GM19351 (cell line): ENCODE data around the gene PREB.
"Not testable (repeated sequence)": the region's sequence is repeated elsewhere in the genome, so short reads cannot be mapped to it uniquely, and the experiment has no call there.

ENCODE experiments used
- ATAC-seq: cut with Tn5 transposase; IDR thresholded peaks from one replicate; pipeline ENCODE4 v1.9.1; 2021; ENCODE audit warnings: mild to moderate bottlenecking, moderate library complexity; ENCODE audit not compliant: unreplicated experiment

PREB gene

DNA sequence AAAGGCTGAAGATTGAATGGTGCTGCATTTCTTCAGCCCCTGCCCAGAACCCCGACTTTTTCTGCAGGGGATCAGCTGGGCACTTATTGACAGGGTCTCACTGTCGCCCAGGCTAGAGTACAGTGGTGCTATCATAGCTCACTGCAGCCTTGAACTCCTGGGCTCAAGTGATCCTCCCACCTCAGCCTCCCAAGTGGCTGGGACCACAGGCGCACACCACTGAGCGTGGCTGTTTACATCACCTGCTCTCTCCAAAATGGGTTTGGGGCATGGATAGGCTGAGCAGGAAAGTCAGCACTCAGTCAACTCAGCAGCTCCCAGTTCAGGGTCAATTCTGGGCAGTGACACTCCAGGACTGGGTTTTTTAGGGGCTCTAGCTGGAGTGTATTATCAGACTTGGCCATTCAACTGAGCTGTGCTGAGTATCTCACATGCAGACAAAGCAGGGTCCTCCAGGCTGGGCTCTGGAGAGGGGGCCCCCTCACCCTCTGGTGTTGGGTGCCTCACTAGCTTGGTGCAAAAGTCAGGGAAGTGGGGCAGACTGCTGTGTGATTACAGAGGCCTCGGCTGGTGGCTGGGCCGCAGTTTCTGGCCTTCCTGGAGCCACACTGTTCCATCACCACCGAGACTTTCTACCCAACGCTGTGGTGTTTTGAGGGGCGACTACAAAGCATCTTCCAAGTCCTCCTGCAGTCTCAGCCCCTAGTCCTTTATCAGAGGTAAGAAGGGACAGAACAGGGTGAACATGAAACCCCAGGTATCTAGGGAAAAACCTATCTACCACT, 6.4 kb downstream of the PREB start:
- ATAC-seq = no peak

DNA sequence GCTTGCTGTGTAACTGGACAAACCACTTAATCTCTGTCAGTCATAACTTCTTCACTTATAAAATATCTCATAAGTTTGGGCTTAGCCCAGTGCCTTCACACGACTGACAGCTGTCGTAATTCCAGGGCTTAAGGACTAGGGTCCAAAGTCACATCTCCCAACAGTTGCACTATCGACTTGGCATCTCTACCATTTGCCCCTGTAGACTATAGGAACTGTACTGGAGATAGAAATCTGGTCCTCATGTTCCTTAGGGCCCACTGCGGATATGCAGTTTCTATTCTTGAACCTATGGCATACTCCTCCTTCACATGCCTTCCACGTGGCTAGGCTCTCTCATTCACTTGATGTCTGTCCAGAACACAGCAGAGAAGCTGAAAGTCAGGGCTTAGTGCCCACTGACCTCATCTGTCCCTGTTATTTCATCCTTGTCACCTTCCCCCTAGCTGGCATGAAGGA, 8.2 kb downstream of the PREB start:
- ATAC-seq = no peak

DNA sequence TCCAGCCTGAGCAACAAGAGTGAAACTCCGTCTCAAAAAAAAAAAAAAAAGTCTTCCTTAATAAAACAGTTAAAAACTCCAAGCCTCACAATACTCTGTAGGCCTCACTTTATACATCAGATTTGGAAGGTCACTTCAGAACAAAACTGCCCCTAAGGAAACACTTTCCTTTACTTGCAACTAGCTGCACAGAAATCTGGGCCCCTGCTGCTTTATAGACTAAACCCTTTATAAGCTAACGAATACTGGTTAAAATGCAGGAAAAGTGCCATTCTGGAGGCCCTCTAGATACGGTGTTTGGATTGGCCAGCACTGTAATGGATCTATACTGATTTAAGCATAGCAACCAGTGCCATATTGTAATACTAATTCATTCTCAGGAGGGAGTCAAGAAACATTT, 9.3 kb downstream of the PREB start:
- no peak for ATAC-seq

DNA sequence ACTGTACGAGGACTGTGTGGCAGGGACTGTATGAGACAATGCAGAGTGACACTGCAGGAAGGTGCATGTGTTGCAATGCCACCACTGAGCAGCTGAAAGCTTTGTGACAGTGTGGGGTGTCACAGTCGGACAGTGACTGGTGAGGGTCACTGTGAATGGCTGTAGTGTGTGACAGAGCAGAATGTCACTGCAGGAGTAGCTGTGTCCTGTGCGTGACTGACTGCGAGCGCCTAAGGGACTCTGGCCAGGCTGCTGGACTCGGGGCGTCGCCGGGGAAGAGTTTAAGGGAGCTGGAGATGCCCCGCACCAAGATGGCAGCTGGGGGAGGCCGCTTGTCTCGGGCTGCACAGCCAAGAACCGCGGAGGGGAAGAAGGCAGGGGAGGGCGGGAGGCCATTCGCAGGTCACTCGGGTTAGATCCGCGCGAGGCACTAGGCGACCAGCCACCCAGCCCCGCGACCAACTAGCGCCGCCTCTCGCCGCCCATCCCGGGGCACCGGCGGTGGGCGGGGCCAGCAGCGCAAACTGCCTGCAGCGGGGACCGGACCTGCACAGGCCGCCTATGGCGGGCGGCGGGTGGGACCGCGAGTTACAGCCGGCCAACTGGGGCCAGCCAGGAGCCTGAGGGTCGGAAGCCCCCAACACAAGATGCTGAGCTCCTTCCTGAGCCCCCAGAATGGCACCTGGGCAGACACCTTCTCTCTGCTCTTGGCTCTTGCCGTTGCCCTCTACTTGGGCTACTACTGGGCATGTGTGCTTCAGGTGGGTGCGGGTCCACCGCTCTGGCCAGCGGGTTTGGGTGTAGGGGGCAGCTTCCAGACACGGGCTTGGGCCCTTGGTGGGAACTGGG, 10.9 kb downstream of the PREB start, which contains the start of gene ABHD1:
TSS of gene ABHD1 (plus strand) at position 514 of the 849 bp plus-strand sequence. CDS start at position 648, 134 bp downstream.
- no peak for ATAC-seq

DNA sequence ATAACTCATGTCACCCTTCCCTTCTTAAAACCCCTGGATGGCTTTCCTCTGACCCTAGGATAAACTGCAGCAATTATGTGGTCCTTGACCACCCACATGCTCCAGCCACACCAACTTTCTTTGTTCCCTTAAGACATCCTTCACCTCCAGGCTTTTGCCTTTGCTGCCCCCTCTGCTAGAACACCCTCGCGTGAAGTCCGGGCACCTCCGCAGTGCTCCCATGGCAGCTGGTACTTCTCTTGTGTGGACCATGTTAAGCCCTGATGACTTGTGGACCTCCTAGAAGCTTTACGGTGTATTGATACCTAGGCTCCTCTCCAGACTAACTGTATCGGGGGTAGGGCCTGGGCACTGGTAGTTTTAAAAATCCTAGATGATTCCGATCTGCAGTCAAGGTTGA, 11.6 kb downstream of the PREB start:
- ATAC-seq = no peak

DNA sequence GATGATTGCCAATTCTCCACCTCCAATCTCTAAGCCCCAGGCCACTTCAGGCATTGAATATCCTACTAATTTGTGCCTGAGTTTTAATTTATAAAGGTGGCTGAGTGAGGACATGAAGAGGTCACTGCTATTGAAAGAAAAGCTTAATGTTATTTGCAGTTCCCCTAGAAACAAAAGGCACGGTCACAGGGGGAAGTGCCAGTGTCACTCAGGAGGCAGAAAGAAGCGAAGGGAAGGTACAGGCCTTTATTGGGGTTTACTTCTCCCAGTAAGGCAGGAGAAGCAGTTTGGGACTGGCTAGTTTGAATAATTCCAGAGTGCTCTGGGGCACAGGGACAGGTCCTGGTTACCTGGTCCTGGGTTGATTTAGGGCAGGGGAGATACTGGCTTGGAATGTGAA, 12.5 kb downstream of the PREB start:
- ATAC-seq = no peak

DNA sequence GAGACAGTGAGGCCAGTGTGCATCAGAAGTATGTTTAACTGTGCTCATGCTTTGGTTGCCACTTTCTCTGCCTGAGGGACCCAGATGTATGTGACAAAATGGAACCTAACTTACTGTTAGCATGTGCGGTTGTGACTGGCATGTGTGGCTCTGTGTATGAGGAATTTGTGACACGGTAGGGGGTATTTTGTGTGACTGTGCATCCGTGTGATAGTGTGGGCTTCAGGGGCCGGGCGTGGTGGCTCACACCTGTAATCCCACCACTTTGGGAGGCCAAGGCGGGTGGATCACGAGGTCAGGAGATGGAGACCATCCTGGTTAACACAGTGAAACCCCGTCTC, 15.1 kb downstream of the PREB start:
- ATAC-seq = not testable (repeated sequence)

DNA sequence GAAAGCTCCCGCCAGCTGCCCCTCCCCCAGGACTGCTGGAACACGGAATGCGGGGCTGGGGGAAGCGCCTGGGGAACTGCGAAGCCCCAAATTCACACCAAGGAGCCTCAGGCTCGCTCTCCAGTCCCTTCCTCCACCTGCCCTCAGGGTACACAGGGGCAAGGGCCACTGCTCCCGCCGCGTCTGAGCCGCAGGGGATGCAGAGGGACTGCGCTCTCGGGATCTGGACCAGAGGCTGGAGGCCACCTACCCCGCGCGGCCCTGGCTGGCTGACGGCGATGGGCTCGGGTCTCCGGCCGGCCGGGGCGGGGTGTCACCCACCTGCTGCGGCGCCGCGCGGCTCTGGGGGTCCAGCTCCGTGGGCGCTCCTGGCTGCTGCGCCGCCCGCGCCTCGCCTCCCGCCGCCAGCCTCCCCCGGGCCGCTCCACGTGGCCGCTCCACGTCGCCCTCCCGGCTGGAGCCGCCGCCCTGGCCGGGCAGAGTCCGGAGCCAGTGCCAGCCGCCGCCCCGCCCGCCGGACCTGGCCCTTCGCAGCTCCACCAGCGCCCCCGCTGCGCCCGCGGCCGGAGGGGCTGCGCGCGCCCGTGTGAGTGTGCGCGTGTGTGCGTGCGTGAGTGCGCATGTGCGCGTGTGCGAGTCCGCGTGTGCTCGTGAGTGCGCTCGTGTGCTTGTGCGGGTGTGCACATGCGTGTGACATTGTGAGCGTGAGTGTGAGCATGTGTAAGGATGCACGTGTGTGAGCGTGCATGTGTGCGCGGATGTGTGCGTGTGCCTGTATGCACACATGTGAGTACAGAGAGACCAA, 15.7 kb downstream of the PREB start, which contains the start of gene CGREF1:
TSS of gene CGREF1 (minus strand) at position 604 of the 805 bp plus-strand sequence. CDS start 14,762 bp downstream, outside the sequence.
- no peak for ATAC-seq

DNA sequence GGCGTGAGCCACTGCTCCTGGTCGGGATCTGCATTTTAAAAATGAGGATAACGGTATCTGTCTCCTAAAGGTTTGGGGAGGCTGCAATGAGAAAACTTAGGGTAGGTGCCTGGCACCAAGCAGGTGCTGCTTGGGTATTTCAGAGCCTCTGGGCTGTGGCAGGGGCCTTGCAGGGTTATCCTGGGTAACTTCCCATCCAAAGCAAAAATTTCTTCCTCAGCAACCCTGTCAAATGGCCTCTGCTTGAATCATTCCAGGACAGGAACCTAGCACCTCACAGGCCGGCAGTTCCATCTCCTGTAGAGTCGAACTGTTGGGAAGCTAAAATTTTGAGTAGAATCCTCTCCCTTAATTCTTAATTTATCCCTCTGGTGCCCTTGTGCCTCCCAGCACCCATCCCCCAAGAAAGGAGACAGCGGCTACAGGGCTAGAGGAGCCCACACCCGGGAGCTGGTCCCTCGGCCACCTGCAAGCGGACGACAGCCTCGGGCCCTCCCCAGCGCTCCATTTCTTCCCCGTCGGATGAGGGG, 16.4 kb downstream of the PREB start:
- no peak for ATAC-seq

DNA sequence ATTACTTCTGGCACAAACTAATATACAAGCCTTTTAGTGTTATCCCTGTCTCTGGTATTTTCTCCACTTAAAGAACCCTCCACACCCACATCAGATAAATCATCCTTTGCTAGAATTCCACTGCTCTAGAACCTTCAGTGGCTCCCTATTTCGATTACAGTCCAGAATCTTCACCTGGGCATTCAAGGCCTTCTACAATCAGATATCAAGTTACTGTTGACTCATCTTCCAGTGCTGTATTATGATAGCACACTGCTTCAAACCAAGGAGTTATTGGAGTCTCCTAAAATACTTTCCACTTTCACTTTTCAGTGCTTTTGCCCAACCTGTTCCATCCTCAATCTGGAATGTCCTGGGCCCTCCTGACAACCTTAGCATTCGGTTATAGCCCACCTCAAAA, 18.9 kb downstream of the PREB start:
- ATAC-seq = no peak

DNA sequence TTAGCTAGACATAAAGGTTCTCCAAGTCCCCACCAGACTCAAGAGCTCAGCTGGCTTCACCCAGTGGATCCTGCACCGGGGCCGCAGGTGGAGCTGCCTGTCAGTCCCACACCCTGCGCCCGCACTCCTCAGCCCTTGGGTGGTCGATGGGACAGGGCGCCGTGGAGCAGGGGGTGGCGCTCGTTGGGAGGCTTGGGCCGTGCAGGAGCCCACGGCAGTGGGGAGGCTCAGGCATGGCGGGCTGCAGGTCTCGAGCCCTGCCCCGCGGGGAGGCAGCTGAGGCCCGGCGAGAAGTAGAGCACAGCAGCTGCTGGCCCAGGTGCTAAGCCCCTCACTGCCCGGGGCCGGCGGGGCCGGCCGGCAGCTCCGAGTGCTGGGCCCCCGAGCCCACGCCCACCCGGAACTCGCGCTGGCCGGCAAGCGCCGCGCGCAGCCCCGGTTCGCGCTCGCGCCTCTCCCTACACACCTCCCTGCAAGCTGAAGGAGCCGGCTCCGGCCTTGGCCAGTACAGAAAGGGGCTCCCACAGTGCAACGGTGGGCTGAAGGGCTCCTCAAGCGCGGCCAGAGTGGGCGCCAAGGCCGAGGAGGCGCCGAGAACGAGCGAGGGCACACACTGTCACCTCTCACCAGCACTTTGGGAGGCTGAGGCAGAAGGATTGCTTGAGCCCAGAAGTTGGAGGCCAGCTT, 22.9 kb downstream of the PREB start:
- ATAC-seq = not testable (repeated sequence)

DNA sequence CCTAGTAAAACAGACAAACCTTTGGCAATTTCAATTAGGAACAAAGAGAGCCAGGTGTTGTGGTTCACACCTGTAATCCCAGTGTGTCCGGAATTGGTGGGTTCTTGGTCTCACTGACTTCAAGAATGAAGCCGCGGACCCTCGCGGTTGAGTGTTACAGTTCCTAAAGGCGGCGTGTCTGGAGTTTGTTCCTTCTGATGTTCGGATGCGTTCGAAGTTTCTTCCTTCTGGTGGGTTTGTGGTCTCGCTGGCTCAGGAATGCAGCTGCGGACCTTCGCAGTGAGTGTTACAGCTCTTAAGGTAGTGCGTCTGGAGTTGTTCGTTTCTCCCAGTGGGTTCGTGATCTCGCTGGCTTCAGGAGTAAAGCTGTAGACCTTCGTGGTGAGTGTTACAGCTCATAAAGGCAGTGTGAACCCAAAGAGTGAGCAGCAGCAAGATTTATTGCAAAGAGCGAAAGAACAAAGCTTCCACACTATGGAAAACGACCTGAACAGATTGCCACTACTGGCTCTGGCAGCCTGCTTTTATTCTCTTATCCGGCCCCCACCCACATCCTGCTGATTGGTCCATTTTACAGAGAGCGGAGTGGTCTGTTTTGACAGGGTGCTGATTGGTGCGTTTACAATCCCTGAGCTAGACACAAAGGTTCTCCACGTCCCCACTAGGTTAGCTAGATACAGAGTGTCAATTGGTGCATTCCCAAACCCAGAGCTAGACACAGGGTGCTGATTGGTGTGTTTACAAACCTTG, 23.7 kb downstream of the PREB start:
- not testable (repeated sequence) for ATAC-seq

DNA sequence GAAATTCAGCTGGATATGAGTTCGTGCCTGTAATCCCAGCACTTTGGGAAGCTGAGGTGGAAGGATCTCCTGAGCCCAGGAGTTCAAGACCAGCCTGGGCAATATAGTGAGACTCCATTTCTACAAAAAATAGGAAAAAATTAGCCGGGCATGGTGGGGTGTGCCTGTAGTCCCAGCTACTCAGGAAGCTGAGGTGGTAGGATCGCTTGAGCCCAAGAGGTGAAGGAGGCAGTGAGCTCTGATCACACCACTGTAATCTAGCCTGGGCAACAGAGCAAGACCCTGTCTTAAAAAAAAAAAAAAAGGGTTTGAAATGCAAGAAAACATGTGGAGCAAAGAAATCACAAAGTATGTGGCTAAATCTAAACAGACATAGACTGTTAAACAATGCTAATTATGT, 25.4 kb downstream of the PREB start:
- ATAC-seq = no peak

DNA sequence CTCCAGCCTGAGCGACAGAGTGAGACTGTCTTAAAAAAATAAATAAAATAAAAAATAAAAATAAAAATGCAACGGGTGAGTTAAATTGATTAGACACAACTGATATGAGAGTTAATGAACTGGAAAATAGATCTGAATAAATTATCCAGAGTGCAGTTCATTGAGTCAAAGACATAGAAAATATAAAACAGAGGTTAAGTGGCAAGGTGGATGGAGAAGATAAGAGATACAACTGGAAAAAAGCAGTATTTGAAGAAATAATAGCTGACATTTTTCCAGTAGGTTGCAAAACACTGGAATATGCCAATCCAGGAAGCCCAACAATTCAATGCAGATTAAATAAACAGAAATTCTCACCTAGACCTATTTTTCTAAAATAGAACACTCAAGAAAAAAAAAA, 26.2 kb downstream of the PREB start:
- no peak for ATAC-seq

DNA sequence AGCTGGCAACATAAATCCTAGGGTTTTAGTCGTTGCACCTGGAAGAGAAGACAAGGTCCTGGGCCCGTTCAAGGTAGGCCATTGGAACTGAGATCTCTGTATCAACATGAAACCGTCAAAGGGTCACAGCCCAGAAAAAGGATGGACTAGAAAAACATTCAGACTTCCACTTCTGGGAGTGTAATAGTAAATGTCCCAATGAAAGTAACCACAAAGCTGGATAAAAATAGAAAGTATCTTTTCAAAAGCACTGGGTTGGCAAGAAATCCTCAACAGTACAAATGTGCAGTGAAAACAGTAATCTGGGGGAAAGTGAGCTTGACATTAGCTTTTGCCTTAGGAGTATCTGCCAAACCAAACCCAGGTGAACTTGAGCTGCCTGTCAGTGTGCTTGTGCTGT, 28.5 kb downstream of the PREB start:
- ATAC-seq = no peak

DNA sequence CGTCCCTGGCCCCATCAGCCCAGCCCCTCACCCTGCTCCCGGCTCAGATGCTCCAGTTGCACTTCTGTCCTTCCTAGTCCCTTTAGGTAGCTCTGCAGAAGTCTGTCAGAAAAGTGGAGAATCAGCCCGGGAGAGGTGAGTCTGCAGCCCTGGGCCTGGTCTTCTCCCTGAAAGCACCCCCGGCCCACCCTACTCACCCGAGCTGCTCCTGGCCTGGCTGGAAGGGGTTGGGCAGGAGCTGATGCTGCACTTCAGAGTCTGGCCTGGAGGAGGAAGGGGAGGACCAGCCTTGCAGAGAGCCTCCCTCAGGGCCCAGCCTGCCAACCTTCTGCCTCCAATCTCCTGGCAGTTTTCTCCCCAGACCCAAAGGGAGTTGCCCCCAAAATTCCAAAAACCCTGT, 32.1 kb downstream of the PREB start:
- no peak for ATAC-seq

DNA sequence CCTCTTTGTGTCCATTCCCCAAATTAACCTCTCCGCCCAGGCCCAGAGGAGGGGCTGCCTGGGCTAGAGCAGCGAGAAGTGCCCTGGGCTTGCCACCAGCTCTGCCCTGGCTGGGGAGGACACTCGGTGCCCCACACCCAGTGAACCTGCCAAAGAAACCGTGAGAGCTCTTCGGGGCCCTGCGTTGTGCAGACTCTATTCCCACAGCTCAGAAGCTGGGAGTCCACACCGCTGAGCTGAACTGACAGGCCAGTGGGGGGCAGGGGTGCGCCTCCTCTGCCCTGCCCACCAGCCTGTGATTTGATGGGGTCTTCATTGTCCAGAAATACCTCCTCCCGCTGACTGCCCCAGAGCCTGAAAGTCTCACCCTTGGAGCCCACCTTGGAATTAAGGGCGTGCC, 34.4 kb downstream of the PREB start:
- no peak for ATAC-seq

DNA sequence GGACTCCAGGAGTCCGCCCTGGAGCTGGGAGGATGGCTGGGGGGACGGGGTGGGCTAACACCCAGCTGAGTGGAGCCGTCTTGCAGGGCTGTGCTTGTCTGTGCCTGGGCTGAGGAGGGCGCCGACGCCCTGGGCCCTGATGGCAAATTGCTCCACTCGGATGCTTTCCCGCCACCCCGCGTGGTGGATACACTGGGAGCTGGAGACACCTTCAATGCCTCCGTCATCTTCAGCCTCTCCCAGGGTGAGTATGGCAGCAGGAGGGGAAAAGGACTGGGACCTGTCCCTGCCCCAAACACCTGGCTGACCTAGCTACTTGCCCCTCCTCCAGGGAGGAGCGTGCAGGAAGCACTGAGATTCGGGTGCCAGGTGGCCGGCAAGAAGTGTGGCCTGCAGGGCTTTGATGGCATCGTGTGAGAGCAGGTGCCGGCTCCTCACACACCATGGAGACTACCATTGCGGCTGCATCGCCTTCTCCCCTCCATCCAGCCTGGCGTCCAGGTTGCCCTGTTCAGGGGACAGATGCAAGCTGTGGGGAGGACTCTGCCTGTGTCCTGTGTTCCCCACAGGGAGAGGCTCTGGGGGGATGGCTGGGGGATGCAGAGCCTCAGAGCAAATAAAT, 35.0 kb downstream of the PREB start:
- no peak for ATAC-seq

DNA sequence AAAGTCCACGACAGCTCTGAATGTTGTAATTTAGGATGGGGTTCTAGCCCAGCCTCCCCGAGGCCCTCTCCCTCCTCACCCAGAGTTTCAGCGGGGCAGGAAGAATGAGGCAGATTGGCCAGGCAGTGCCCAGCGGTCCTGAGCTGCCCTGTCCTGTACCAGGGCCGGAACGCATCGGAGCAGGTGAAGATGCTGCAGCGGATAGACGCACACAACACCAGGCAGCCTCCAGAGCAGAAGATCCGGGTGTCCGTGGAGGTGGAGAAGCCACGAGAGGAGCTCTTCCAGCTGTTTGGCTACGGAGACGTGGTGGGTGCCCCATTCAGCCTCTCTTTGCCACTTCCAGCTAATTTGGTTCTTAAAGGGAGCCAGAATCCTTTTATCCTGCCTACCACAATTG, 37.1 kb downstream of the PREB start:
- ATAC-seq = no peak
